GM23338 (cell line): ENCODE results near the gene CCDC6. TPM values are rescaled to one million over a fixed set of nuclear protein-coding genes. Genes with fewer than 3 reads are reported as not detected.

ENCODE experiments used
- ATAC-seq: fragments of 200-7000 bp; cut with Tn5 transposase; 3 replicates; pipeline ENCODE4 v1.9.1; 2020
- DNase-seq: peaks from one replicate; pipeline ENCODE4 v3.0.0-alpha.2; 2015; ENCODE audit warnings: low spot score
- H2AFZ ChIP-seq: fragments of 200-600 bp; sonication (generic); 2 replicates; pipeline ENCODE4 v1.8.0; 2016; ENCODE audit warnings: antibody characterized with exemption, mild to moderate bottlenecking, moderate library complexity
- H3F3A ChIP-seq: fragments of 200-600 bp; sonication (generic); replicated peaks from 2 replicates; pipeline ENCODE4 v1.8.0; 2017; ENCODE audit warnings: antibody characterized with exemption, mixed run types, low read depth
- H3K27ac ChIP-seq: fragments of 200-600 bp; sonication (generic); 2 replicates; pipeline ENCODE4 v1.6.1; 2016; ENCODE audit warnings: low read depth
- H3K27me3 ChIP-seq: fragments of 200-600 bp; sonication (generic); 2 replicates; pipeline ENCODE4 v1.8.0; 2016; ENCODE audit warnings: mild to moderate bottlenecking, mixed run types, moderate library complexity; ENCODE audit not compliant: insufficient read depth
- H3K36me3 ChIP-seq: fragments of 200-600 bp; sonication (generic); 2 replicates; pipeline ENCODE4 v1.8.0; 2016; ENCODE audit warnings: mild to moderate bottlenecking; ENCODE audit not compliant: insufficient read depth
- H3K4me1 ChIP-seq: fragments of 200-600 bp; sonication (generic); 2 replicates; pipeline ENCODE4 v1.8.0; 2016; ENCODE audit warnings: mild to moderate bottlenecking, moderate library complexity; ENCODE audit not compliant: insufficient read depth
- H3K4me2 ChIP-seq: fragments of 200-600 bp; sonication (generic); 2 replicates; pipeline ENCODE4 v1.7.1; 2017; ENCODE audit warnings: mixed run types
- H3K4me3 ChIP-seq: fragments of 200-600 bp; sonication (generic); 2 replicates; pipeline ENCODE4 v1.6.1; 2016; ENCODE audit warnings: mixed run types
- H3K79me2 ChIP-seq: fragments of 200-600 bp; sonication (generic); replicated peaks from 2 replicates; pipeline ENCODE4 v1.8.0; 2017; ENCODE audit warnings: mild to moderate bottlenecking; ENCODE audit not compliant: insufficient read depth
- H3K9me2 ChIP-seq: fragments of 200-600 bp; sonication (generic); 2 replicates; pipeline ENCODE4 v1.8.0; 2017; ENCODE audit not compliant: insufficient read depth
- H4K20me1 ChIP-seq: fragments of 200-600 bp; sonication (generic); replicated peaks from 2 replicates; pipeline ENCODE4 v1.8.0; 2017; ENCODE audit warnings: mild to moderate bottlenecking; ENCODE audit not compliant: insufficient read depth
- H3K27ac Mint-ChIP-seq: 2 replicates; pipeline ENCODE4 v1.8.0; 2020; ENCODE audit warnings: inconsistent platforms, mild to moderate bottlenecking, moderate library complexity, mixed read lengths
- H3K27me3 Mint-ChIP-seq: 3 replicates; pipeline ENCODE4 v1.8.0; 2022; ENCODE audit warnings: low read depth, mild to moderate bottlenecking, moderate library complexity, mixed read lengths, inconsistent platforms; ENCODE audit not compliant: insufficient read depth, poor library complexity
- H3K36me3 Mint-ChIP-seq: 3 replicates; pipeline ENCODE4 v1.8.0; 2021; ENCODE audit warnings: low read depth, mild to moderate bottlenecking, inconsistent platforms, moderate library complexity, mixed read lengths
- H3K4me1 Mint-ChIP-seq: 3 replicates; pipeline ENCODE4 v1.8.0; 2020; ENCODE audit warnings: mild to moderate bottlenecking, inconsistent platforms, mixed read lengths
- H3K4me3 Mint-ChIP-seq: 3 replicates; pipeline ENCODE4 v1.8.0; 2021; ENCODE audit warnings: moderate library complexity, mild to moderate bottlenecking, inconsistent platforms, mixed read lengths
- H3K9me3 Mint-ChIP-seq: 3 replicates; pipeline ENCODE4 v1.8.0; 2020; ENCODE audit warnings: moderate library complexity, mild to moderate bottlenecking, inconsistent platforms, mixed read lengths
- EZH2 ChIP-seq: fragments of 200-600 bp; sonication (generic); IDR thresholded peaks from one replicate; pipeline ENCODE4 v1.8.0; 2017; ENCODE audit warnings: antibody characterized with exemption, mild to moderate bottlenecking, low read depth; ENCODE audit not compliant: unreplicated experiment
- ZNF331 ChIP-seq: fragments of 250-450 bp; sonication (Bioruptor Pico); IDR thresholded peaks from 2 replicates; pipeline ENCODE4 v1.5.0; 2020; ENCODE audit warnings: low read depth, mild to moderate bottlenecking, moderate library complexity
- polyA plus RNA-seq: library from polyadenylated mRNA; unstranded; fragments of >200 nt; fragmentation: Nextera tagmentation; extraction: Ambion mirVana; gene quantifications from 2 replicates; pipeline ENCODE4 v1.2.1, GENCODE V29; 2016
- total RNA-seq: library from RNA; depleted of rRNA; stranded (reverse); fragments of >200 nt; shearing (Covaris generic); gene quantifications from 2 replicates; pipeline ENCODE4 v1.2.3, GENCODE V29; 2014
- TF ChIP-seq, protein P1 (sequence below): IDR thresholded peaks from 2 replicates; pipeline ENCODE4 v1.6.1; 2016; ENCODE audit warnings: antibody characterized with exemption
- TF ChIP-seq, protein P2 (sequence below): fragments of 250-450 bp; sonication (Bioruptor Pico); IDR thresholded peaks from 2 replicates; pipeline ENCODE4 v1.5.0; 2020; ENCODE audit warnings: mild to moderate bottlenecking, moderate library complexity
- TF ChIP-seq, protein P3 (sequence below): IDR thresholded peaks from one replicate; pipeline ENCODE4 v1.6.1; 2018; ENCODE audit warnings: antibody characterized with exemption; ENCODE audit not compliant: unreplicated experiment

The CCDC6 gene
- total and polyA plus RNA-seq, 2 experiments from 2014 or later, result 32.5 to 66.9 TPM

DNA sequence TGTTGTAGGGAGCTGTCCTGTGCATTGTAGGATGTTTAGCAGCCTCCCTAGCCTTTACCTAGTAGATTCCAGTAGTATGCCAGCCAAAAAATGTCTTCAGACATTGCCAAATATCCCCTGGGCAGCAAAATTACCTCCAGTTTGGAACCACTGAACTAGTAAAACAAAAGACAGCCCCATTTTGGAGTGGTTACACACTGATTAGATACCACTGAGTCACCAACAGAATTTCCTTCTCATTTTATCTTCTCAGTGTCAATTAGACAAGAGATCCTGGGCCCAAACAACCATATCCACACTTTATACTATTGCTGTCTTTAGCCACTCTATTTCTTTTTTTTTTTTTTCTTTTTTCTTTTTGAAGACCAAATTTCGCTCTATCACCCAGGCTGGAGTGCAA is 3.5 kb upstream of the CCDC6 start:
- DNase-seq, result no peak
- no peak overlapping the region for H2AFZ ChIP-seq
- TF ChIP-seq ZNF331 (no peak), EZH2 (no peak)
- TF ChIP-seq, protein P1, sequence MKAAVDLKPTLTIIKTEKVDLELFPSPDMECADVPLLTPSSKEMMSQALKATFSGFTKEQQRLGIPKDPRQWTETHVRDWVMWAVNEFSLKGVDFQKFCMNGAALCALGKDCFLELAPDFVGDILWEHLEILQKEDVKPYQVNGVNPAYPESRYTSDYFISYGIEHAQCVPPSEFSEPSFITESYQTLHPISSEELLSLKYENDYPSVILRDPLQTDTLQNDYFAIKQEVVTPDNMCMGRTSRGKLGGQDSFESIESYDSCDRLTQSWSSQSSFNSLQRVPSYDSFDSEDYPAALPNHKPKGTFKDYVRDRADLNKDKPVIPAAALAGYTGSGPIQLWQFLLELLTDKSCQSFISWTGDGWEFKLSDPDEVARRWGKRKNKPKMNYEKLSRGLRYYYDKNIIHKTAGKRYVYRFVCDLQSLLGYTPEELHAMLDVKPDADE, result no peak
- TF ChIP-seq, protein P2, sequence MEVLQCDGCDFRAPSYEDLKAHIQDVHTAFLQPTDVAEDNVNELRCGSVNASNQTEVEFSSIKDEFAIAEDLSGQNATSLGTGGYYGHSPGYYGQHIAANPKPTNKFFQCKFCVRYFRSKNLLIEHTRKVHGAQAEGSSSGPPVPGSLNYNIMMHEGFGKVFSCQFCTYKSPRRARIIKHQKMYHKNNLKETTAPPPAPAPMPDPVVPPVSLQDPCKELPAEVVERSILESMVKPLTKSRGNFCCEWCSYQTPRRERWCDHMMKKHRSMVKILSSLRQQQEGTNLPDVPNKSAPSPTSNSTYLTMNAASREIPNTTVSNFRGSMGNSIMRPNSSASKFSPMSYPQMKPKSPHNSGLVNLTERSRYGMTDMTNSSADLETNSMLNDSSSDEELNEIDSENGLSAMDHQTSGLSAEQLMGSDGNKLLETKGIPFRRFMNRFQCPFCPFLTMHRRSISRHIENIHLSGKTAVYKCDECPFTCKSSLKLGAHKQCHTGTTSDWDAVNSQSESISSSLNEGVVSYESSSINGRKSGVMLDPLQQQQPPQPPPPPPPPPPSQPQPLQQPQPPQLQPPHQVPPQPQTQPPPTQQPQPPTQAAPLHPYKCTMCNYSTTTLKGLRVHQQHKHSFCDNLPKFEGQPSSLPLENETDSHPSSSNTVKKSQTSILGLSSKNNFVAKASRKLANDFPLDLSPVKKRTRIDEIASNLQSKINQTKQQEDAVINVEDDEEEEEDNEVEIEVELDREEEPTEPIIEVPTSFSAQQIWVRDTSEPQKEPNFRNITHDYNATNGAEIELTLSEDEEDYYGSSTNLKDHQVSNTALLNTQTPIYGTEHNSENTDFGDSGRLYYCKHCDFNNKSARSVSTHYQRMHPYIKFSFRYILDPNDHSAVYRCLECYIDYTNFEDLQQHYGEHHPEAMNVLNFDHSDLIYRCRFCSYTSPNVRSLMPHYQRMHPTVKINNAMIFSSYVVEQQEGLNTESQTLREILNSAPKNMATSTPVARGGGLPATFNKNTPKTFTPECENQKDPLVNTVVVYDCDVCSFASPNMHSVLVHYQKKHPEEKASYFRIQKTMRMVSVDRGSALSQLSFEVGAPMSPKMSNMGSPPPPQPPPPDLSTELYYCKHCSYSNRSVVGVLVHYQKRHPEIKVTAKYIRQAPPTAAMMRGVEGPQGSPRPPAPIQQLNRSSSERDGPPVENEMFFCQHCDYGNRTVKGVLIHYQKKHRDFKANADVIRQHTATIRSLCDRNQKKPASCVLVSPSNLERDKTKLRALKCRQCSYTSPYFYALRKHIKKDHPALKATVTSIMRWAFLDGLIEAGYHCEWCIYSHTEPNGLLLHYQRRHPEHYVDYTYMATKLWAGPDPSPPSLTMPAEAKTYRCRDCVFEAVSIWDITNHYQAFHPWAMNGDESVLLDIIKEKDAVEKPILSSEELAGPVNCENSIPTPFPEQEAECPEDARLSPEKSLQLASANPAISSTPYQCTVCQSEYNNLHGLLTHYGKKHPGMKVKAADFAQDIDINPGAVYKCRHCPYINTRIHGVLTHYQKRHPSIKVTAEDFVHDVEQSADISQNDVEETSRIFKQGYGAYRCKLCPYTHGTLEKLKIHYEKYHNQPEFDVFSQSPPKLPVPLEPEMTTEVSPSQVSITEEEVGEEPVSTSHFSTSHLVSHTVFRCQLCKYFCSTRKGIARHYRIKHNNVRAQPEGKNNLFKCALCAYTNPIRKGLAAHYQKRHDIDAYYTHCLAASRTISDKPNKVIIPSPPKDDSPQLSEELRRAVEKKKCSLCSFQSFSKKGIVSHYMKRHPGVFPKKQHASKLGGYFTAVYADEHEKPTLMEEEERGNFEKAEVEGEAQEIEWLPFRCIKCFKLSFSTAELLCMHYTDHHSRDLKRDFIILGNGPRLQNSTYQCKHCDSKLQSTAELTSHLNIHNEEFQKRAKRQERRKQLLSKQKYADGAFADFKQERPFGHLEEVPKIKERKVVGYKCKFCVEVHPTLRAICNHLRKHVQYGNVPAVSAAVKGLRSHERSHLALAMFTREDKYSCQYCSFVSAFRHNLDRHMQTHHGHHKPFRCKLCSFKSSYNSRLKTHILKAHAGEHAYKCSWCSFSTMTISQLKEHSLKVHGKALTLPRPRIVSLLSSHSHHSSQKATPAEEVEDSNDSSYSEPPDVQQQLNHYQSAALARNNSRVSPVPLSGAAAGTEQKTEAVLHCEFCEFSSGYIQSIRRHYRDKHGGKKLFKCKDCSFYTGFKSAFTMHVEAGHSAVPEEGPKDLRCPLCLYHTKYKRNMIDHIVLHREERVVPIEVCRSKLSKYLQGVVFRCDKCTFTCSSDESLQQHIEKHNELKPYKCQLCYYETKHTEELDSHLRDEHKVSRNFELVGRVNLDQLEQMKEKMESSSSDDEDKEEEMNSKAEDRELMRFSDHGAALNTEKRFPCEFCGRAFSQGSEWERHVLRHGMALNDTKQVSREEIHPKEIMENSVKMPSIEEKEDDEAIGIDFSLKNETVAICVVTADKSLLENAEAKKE (CRISPR knock-in tag), result no peak
- TF ChIP-seq, protein P3, sequence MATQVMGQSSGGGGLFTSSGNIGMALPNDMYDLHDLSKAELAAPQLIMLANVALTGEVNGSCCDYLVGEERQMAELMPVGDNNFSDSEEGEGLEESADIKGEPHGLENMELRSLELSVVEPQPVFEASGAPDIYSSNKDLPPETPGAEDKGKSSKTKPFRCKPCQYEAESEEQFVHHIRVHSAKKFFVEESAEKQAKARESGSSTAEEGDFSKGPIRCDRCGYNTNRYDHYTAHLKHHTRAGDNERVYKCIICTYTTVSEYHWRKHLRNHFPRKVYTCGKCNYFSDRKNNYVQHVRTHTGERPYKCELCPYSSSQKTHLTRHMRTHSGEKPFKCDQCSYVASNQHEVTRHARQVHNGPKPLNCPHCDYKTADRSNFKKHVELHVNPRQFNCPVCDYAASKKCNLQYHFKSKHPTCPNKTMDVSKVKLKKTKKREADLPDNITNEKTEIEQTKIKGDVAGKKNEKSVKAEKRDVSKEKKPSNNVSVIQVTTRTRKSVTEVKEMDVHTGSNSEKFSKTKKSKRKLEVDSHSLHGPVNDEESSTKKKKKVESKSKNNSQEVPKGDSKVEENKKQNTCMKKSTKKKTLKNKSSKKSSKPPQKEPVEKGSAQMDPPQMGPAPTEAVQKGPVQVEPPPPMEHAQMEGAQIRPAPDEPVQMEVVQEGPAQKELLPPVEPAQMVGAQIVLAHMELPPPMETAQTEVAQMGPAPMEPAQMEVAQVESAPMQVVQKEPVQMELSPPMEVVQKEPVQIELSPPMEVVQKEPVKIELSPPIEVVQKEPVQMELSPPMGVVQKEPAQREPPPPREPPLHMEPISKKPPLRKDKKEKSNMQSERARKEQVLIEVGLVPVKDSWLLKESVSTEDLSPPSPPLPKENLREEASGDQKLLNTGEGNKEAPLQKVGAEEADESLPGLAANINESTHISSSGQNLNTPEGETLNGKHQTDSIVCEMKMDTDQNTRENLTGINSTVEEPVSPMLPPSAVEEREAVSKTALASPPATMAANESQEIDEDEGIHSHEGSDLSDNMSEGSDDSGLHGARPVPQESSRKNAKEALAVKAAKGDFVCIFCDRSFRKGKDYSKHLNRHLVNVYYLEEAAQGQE, result no peak
- no peak overlapping the region for H3K4me3 ChIP-seq
- H3K27ac Mint-ChIP-seq, result no peak overlapping the region
- no peaks in the 10 kb centered on the region for H3K27me3 ChIP-seq
- H3K4me2 ChIP-seq, result no peak overlapping the region
- H3K4me1 Mint-ChIP-seq, result peaks cover 23% of the 10 kb centered on the region
- H3K4me3 Mint-ChIP-seq, result no peak overlapping the region
- peaks cover 12% of the 10 kb centered on the region for H3K4me1 ChIP-seq
- no peaks in the 10 kb centered on the region for H3F3A ChIP-seq
- H3K9me2 ChIP-seq, result no peaks in the 10 kb centered on the region
- peaks cover 20% of the 10 kb centered on the region for H3K36me3 Mint-ChIP-seq
- H4K20me1 ChIP-seq, result peaks cover 1% of the 10 kb centered on the region; the same call in 1 of the 2 replicates
- peaks cover 12% of the 10 kb centered on the region for H3K79me2 ChIP-seq
- H3K27me3 Mint-ChIP-seq, result peaks cover 2% of the 10 kb centered on the region
- H3K9me3 Mint-ChIP-seq, result peaks cover 21% of the 10 kb centered on the region
- H3K36me3 ChIP-seq, result peaks cover 5% of the 10 kb centered on the region; the same call in 1 of the 2 replicates
- ATAC-seq, result no peak
- H3K27ac ChIP-seq, result no peak overlapping the region
